Activated T-cell treated with anti-CD3 and anti-CD28 coated beads, Interleukin-2, amount 50 U/mL, for 1 hour (primary cell): Measurements from ENCODE around the gene EFNB2.

Source experiments
- DNase-seq: peaks from one replicate; pipeline ENCODE4 v3.0.0-alpha.2; 2020

The EFNB2 gene

DNA sequence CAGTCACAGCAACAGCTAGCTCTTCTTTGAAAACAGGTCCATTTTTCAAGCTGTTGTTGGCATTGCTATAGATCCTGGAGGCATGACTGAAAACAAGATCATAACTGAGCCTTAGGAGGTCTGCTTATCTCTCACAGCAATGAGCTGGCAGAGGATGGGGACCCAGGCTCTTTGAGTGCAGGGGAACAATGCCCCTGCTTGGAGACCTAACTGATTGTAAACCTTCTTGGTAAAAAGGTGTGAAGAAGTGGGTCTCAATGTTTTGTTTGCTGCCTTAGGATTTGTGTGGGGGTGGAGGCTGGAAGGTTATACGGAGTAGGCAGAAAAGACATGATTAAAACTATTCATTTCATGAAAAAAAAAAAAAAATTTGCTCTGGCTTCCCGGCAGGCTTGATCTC is 94.6 kb downstream of the EFNB2 start:
- DNase-seq = no peak
